Endometrial microvascular endothelial cells (primary cell): ENCODE results near the gene SMIM1. TPM values are rescaled to one million over a fixed set of nuclear protein-coding genes. Genes with fewer than 3 reads are reported as not detected.

ENCODE experiments used
- in situ Hi-C: cut with HindIII; loops from 2 replicates; pipeline ENCODE4 v1.10.0; 2017; ENCODE audit warnings: low sequenced_read_pairs, low pct_unique_long_range_greater_than_20kb; ENCODE audit errors: inconsistent ontology term
- total RNA-seq: library from RNA; depleted of rRNA; stranded (reverse); fragments of >200 nt; gene quantifications from one replicate; pipeline ENCODE4 v1.2.3, GENCODE V29; 2015; ENCODE audit errors: inconsistent ontology term

Gene SMIM1
- total RNA-seq, 1 donor from 2014 or later = not detected

DNA sequence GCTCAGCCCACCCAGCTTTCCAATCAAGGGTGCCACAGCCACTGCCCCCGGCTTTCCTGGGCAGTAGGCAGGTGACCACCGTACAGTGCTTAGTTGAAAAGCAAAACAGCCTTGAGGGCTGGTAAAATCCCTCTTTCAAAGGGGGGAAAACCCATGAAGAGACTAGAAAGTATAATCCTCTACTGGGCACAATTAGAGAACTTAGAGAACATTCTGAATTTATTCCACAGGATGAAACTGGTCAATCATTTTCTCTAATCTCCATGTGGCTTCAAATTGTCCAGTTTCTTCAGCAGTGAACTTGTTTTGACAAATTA lies 39.0 kb downstream of the SMIM1 start:
- in situ Hi-C loops = no loop called here

DNA sequence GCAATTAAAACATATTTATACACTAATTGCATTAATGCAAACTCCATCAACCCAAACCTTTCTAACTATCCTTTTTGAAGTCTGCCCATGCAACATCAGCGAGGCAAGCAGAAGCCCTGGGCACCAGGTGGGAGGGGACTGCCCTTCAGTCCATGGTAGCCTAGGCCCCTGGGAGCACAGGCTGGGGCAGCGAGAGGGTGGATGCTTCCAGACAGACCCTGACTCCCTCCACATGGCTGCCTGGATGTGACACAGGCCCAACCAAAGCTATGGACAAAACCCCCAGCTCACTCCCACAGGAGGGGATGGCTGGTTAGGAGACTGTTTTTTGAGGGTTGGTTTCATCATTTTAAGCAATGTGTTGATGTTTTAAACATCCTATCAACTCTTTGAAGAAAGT lies 41.5 kb downstream of the SMIM1 start:
- in situ Hi-C loops = no loop called here

DNA sequence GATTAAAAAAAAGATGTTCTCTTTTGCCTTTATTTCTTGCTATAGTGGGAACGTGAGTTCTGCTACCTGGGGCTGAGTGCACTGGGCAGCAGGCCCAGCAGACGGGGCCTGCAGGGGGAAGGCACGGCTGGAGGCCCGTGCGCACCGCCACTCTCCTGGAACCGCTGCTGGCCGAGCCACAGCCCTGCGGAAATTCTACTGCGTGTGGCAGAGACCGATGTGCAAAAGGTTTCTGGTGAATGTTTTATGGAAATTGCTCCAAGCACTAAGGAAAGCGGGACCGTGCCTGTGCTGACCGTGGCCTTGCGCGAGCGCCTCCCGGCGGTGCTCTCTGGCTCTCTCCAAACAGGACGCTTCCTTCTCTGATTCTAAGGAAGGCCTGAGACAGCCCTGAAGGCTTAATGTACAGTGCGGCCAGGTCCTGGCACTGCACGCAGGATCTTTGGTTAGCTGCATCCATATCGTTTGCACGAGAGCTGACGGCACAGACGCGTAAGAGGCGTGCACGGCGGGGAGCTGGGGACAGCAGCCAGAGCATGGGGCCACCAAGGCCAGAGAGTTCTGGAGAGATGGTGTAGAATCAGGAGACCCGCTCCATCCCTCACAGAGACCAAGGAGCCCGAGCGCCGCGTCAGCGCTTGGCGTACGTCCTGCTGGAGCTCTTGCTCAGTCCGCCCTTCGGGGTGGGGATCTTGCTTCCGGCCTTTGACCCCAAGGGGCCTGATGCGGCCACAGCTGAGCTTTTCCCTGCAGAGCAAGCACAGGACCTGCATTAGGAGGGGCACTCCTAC lies 42.4 kb downstream of the SMIM1 start:
- in situ Hi-C loops = no loop called here

DNA sequence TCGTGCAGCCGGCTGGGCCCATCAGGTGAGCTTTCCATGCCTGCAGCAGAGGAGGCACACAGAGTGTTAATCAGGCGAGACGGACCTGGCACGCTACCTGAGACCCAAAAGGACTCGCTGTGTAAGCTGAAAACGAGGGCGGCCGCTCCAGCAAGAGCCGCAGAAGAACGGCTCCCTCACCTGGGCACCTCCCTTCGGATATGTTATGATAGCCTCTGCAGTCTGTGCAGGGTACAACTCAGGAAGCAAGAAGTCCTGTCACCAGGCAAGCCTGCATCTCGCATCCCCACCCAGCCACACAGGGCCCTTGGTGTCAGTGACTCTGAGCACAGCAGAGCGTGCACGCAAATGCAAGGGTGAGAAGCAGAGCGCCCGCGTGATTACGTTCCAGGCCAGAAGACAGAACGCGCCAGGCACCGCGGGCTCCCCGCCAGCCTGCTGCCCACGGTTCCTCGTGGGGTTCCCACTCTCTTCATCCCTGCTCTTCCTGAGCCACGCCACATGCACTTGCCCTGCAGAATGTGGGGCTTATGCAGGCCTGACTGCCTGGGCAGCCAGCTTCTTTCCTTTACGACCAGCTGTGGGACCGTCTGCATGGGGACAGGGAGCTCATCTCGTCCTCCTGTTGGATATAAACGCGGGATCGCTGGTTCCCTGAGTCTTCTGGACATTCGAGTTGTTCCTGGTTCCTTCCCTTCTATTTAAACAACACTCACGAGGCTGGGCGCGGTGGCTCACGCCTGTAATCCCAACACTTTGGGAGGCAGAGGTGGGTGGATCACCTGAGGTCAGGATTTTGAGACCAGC lies 44.0 kb downstream of the SMIM1 start:
- in situ Hi-C loops = no loop called here

DNA sequence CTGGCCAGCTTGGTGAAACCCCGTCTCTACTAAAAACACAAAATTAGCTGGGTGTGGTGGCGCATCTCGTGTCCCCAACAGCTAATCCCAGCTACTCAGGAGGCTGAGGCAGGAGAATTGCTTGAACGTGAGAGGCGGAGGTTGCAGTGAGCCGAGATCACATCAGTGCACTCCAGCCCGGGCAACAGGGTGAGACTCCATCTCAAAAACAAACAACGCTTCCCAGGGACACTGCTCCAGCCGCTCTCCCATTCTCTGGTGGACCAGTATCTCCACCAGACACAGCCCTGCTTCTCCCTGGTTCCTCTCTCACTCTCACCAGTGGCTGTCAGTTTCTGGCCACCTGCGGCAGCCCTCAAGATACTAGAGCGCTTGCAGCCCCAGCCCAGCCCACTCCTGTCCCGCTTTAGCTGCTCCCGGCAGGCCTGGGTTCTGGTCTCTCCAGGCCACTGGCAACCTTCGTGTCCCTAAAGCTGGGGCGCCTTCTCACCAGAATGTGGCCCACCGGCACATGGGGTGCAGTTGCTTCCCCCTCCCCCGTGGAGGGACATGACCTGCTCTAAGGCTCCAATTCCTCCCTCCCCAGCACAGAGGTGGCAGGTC lies 44.7 kb downstream of the SMIM1 start:
- in situ Hi-C loops = no loop called here

DNA sequence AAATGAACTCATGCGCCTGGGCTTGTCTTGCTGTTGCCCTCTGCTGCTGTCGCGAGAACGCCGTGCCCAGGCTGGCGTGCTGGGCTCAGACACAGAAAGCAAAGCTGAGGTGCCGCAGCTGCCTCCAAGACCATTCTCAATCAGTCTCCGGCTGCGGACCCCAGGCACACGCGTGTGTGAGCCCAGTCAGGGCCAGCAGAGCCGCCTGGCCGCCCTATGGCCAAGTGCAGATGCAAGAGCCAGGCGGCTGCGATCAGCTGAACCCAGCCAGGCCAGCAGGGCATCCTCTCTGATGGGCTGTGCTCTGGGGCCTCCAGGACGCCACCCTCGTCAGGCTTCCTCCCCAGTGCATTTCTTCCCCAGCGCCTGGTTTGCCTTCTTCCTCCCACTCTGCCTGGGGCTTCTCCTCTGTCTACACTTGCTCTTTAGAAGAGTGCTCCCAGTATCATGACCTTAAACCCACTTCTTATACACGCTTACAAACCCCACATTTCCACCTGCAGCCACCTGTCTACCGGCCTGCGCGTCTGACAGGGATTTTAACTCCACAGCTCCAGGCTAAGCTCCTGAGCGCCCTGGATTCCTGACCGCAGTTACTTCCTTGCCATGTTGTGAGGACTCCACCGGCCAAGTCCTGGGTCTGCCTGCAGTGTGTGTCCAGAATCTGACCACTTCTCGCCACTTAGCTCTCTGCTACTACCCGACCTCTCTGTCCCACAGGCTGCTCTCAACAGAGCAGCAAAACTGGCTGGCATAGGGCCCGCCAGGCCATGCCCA lies 45.5 kb downstream of the SMIM1 start:
- in situ Hi-C loops = no loop called here

DNA sequence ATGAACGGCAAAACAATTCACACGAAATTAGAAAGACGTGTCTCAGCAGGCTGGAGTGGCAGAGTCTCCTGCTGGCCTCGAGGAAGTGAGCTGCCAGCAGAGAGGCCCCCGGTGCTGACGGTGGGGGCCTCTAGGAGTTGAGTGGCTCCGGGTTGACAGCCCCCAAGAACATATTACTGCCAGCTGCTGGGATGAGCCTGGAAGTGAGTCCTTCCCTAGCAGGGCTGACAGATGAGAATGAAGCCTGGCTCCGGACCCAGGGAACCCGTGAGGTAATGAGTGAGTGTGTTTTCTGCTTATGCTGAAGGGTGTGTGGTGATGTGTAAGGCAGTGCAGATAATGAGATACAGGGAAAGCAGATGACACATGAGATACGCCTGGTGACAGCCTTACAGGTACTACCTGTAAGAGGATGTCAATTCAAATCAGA lies 47.2 kb downstream of the SMIM1 start:
- in situ Hi-C loops = no loop called here

DNA sequence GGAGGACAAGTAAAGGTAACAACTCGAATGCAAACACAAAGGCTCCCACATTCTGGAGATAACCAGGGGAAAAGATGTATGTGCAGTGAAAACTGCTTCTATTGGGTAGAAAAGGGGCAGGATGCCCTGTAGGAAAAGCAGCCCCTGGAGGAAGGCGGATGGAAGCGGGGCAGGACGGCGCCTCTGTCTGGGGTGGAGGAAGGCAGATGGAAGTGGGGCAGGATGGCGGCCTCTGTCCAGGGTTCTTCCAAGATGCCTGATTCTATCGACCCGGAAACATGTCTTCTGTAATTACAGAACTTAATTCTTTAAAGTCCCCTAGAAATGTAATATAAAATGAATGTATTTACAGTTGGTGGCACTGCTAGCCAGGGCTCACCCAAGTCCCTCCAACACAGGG lies 47.8 kb downstream of the SMIM1 start:
- in situ Hi-C loops = no loop called here

DNA sequence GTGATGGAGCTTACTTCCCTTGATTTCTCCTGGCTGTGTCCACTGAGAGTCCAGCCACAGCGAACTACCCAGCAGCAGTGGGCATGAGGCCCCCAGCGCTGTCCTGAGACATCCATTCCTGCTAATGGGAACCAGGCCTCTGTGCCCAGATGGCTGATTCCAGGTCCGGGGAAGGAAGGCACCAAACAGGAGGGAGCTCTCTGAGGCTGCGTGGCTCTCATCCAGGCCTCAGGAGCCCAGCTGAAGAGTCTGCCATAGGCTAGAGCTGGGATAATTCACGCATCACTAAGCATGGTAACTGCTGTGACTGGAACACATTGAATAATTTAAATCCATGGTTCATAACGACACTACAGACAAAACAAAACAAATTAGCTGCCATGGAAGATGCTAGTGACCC lies 48.5 kb downstream of the SMIM1 start:
- in situ Hi-C loops = no loop called here

DNA sequence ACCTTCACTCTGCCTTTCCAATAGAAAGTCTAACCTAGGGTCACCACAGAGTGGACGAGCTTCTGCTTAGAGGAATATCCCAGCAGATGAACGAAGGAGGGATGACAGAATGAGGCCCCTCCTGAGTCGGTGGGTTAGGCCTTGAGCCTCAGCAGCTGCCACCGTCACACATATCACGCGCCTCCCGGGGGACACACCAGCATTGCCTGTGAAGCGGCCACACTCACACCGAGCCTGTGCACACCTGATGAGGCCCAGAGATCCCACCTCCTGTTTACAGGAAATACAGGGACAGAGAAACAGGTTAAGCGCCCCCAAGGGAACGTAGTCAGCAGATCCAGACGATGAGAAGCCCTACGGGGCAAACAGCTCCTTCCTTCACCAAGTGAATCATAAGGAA lies 48.9 kb downstream of the SMIM1 start:
- in situ Hi-C loops = no loop called here

DNA sequence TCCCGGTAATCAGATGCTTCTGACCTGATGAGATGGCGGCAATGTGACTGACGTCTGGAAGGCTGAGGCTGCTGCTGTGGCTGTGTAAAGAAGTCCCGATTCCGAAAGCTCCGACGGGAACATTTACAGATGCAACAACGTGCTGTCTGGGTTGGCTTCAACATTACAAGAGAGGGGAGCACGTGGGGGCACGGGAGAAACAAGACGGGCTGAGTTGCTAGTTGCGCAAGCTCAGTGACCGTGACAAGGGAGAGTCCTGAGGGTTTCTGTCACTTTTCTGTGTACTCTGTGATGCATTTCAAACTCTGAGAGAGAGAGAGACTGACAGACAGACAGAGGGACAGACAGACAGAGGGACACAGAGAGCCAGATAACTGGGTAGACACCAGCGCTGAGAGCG lies 49.4 kb downstream of the SMIM1 start:
- in situ Hi-C loops = no loop called here

DNA sequence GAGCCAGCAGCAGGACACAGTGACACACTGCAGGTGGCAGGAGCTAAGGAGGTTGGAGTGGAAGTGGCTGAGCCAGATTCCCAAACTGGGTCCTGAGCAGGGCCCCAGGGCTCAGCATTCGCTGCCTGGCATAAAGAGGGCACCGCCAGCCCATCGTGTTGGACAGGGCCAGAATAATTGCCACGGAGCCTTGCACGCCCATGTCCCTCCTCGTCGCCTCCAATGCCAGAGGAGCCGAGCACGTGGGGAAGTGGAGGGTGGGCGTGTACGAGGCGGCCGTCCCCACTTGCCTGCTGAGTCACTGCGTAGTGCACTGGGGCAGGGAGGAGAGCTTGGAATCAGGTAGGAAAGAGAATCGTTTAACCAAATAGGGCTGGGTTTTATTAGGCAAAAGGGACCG lies 49.9 kb downstream of the SMIM1 start:
- in situ Hi-C loops = no loop called here

DNA sequence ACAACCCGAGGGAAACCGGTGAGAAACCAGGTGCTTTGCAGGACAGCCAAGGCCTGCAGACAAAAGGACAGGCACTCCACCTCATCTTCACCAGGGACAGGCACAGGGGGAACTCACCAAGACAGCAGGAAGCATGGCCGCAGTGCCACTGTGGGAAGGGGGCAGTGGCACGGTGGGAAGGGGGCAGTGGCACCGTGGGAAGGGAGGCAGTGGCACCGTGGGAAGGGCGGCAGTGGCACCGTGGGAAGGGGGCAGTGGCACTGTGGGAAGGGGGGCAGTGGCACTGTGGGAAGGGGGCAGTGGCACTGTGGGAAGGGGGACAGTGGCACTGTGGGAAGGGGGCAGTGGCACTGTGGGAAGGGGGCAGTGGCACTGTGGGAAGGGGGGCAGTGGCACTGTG lies 52.1 kb downstream of the SMIM1 start:
- in situ Hi-C loops = no loop called here

DNA sequence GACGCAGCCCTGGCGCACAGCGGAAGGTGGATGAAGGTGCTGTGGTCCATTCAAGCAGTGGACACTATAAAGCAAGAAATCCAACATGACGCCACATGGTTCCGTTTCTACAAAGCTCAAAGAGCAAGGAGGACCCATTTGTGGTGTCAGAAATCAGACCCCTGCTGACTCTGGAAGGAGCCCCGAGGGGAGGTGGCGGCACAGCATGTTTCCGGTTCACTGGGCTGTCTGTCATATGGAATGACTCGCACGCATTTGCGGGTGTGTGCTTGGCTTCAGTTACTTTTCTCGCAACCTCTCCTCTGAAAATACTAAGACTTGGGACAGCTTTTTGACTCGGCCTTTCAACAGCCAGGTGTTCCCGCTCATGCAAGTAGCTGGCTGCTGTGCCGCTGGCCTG lies 52.8 kb downstream of the SMIM1 start:
- in situ Hi-C loops = no loop called here

Other genes with a start within 250 kb of the SMIM1 start
- 2.0 TPM for gene MEGF6, start 161.2 kb upstream of the SMIM1 start, total RNA-seq
- gene TPRG1L, start 147.7 kb upstream of the SMIM1 start, total RNA-seq = 35.4 TPM
- 26.4 TPM for gene WRAP73, start 122.6 kb upstream of the SMIM1 start, total RNA-seq
- not detected for gene TP73, start 120.2 kb upstream of the SMIM1 start, total RNA-seq
- not detected for gene CCDC27, start 20.3 kb upstream of the SMIM1 start, total RNA-seq
- gene LRRC47, start 23.7 kb downstream of the SMIM1 start, total RNA-seq = 37.0 TPM
- gene CEP104, start 84.5 kb downstream of the SMIM1 start, total RNA-seq = 25.3 TPM
- gene DFFB, start 84.7 kb downstream of the SMIM1 start, total RNA-seq = 20.2 TPM
- gene C1orf174, start 127.5 kb downstream of the SMIM1 start, total RNA-seq = 43.7 TPM